PC-3 (cell line): ENCODE results near the gene BHLHE23. TPM values are rescaled to one million over a fixed set of nuclear protein-coding genes. Genes with fewer than 3 reads are reported as not detected.

Experiments used
- ATAC-seq: fragments of 200-7000 bp; cut with Tn5 transposase; 2 replicates; pipeline ENCODE4 v1.9.1; 2020; ENCODE audit warnings: mild to moderate bottlenecking, moderate library complexity
- BruUV-seq: library from RNA; stranded (reverse); fragments of 400-500 nt; replicated peaks from 2 replicates; lab custom pipeline; 2021; lab: Mats Ljungman, UMichigan
- CTCF ChIA-PET: fragments of 300-600 bp; sonication (Branson Sonifier 250); formaldehyde crosslinking; loops from one replicate; lab custom pipeline; 2022; ENCODE audit warnings: antibody characterized with exemption; lab: Charles Lee
- POLR2A ChIA-PET: fragments of 300-600 bp; sonication (Branson Sonifier 250); formaldehyde crosslinking; loops from one replicate; lab custom pipeline; 2022; ENCODE audit warnings: antibody characterized with exemption; ENCODE audit not compliant: unreplicated experiment; lab: Charles Lee
- DNase-seq: peaks from one replicate; pipeline ENCODE4 v3.0.0-alpha.2; 2015
- H2AFZ ChIP-seq: fragments of 300-600 bp; sonication (generic); 2 replicates; pipeline ENCODE4 v1.6.0; 2016; ENCODE audit warnings: antibody characterized with exemption, low read length
- H3F3A ChIP-seq: fragments of 300-600 bp; sonication (generic); one replicate; pipeline ENCODE4 v1.6.0; 2017; ENCODE audit warnings: antibody characterized with exemption, low read length, control low read depth, mild to moderate bottlenecking; ENCODE audit not compliant: unreplicated experiment
- H3K27ac ChIP-seq: fragments of 300-600 bp; sonication (generic); 2 replicates; pipeline ENCODE4 v1.5.1; 2016; ENCODE audit warnings: mild to moderate bottlenecking, low read length
- H3K27me3 ChIP-seq: fragments of 300-600 bp; sonication (generic); 2 replicates; pipeline ENCODE4 v1.6.1; 2016; ENCODE audit warnings: low read length, mixed read lengths
- H3K36me3 ChIP-seq: fragments of 300-600 bp; sonication (generic); 2 replicates; pipeline ENCODE4 v1.6.1; 2016; ENCODE audit warnings: low read depth, mixed run types, low read length, mixed read lengths
- H3K4me1 ChIP-seq: fragments of 300-600 bp; sonication (generic); 2 replicates; pipeline ENCODE4 v1.5.1; 2016; ENCODE audit warnings: low read length; ENCODE audit not compliant: insufficient read depth
- H3K4me2 ChIP-seq: fragments of 300-600 bp; sonication (generic); 2 replicates; pipeline ENCODE4 v1.6.0; 2016; ENCODE audit warnings: low read length
- H3K4me3 ChIP-seq: fragments of 300-600 bp; sonication (generic); 2 replicates; pipeline ENCODE4 v1.5.1; 2016; ENCODE audit warnings: mild to moderate bottlenecking, low read length, mixed read lengths
- H3K79me2 ChIP-seq: fragments of 300-600 bp; sonication (generic); 2 replicates; pipeline ENCODE4 v1.6.1; 2017; ENCODE audit warnings: low read length, mixed read lengths
- H3K9ac ChIP-seq: fragments of 300-600 bp; sonication (generic); 2 replicates; pipeline ENCODE4 v1.6.0; 2016; ENCODE audit warnings: mild to moderate bottlenecking, low read length
- H3K9me2 ChIP-seq: fragments of 300-600 bp; sonication (generic); replicated peaks from 2 replicates; pipeline ENCODE4 v1.6.1; 2016; ENCODE audit warnings: mixed run types, low read length, mixed read lengths
- H3K9me3 ChIP-seq: fragments of 300-600 bp; sonication (generic); 2 replicates; pipeline ENCODE4 v1.6.1; 2016; ENCODE audit warnings: low read length, mixed read lengths
- H4K20me1 ChIP-seq: fragments of 300-600 bp; sonication (generic); 2 replicates; pipeline ENCODE4 v1.6.1; 2016; ENCODE audit warnings: low read length, mixed read lengths
- CTCF ChIP-seq: fragments of 300-600 bp; sonication (generic); conservative IDR thresholded peaks from 2 replicates; pipeline ENCODE4 v1.5.1; 2017; ENCODE audit warnings: antibody characterized with exemption, low read depth, mild to moderate bottlenecking, low read length
- EZH2 ChIP-seq: fragments of 300-600 bp; sonication (generic); IDR thresholded peaks from one replicate; pipeline ENCODE4 v1.6.1; 2017; ENCODE audit warnings: antibody characterized with exemption, mild to moderate bottlenecking, low read length; ENCODE audit not compliant: unreplicated experiment
- EZH2phosphoT487 ChIP-seq: fragments of 300-600 bp; sonication (generic); IDR thresholded peaks from 2 replicates; pipeline ENCODE4 v1.6.1; 2018; ENCODE audit warnings: mild to moderate bottlenecking, antibody characterized with exemption, low read length, borderline replicate concordance
- intact Hi-C: fragments of 100-400 bp; cut with micrococcal nuclease; formaldehyde crosslinking; loops from 2 replicates; pipeline ENCODE4 v1.9.0; 2023
- total RNA-seq: library from RNA; depleted of rRNA; stranded (reverse); fragments of >200 nt; gene quantifications from 2 replicates; pipeline ENCODE4 v1.2.3, GENCODE V29; 2014

The BHLHE23 gene
- total RNA-seq, 1 experiment from 2014 or later: not detected

- Histone ChIP-seq H2AFZ (no peak overlapping the region), H4K20me1 (no peaks in the 10 kb centered on the region), H3K79me2 (no peaks in the 10 kb centered on the region), H3K9me2 (no peaks in the 10 kb centered on the region), H3K27me3 (peaks cover 48% of the 10 kb centered on the region), H3K4me1 (peaks cover 15% of the 10 kb centered on the region), H3K9me3 (no peaks in the 10 kb centered on the region), H3K4me2 (no peak overlapping the region), H3K9ac (no peak overlapping the region), H3F3A (no peaks in the 10 kb centered on the region), H3K4me3 (no peak overlapping the region), H3K27ac (no peak overlapping the region), H3K36me3 (no peaks in the 10 kb centered on the region)
- DNase-seq: no peak
- ChIA-PET CTCF (no interaction called here), POLR2A (no interaction called here)
- TF ChIP-seq EZH2 (no peak), CTCF (no peak), EZH2phosphoT487 (no peak)
- ATAC-seq: no peak
- intact Hi-C loops: no loop called here
- no TSS peak for BruUV-seq
Observed at GRCh38 chr20:63005862-63006539, 763 bp downstream of the BHLHE23 start.

GRCh38 chr20:63005365-63005861 is 1.4 kb downstream of the BHLHE23 start:
- CTCF ChIA-PET: no interaction called here
- H3K9ac ChIP-seq: no peak overlapping the region
- H3K9me3 ChIP-seq: no peaks in the 10 kb centered on the region
- peaks cover 45% of the 10 kb centered on the region for H3K27me3 ChIP-seq
- H2AFZ ChIP-seq: no peak overlapping the region
- H3K4me3 ChIP-seq: no peak overlapping the region
- intact Hi-C loops: no loop called here
- POLR2A ChIA-PET: no interaction called here
- ATAC-seq: no peak
- no peak for DNase-seq
- H3K4me1 ChIP-seq: peaks cover 15% of the 10 kb centered on the region
- H4K20me1 ChIP-seq: no peaks in the 10 kb centered on the region
- no peaks in the 10 kb centered on the region for H3K36me3 ChIP-seq
- H3K27ac ChIP-seq: no peak overlapping the region
- H3K79me2 ChIP-seq: no peaks in the 10 kb centered on the region
- no TSS peak for BruUV-seq
- no peak overlapping the region for H3K4me2 ChIP-seq
- no peaks in the 10 kb centered on the region for H3K9me2 ChIP-seq
- no peaks in the 10 kb centered on the region for H3F3A ChIP-seq
- no peak for TF ChIP-seq CTCF
- no peak for TF ChIP-seq EZH2phosphoT487
- TF ChIP-seq EZH2: no peak

GRCh38 chr20:63004607-63005364 is 2.0 kb downstream of the BHLHE23 start:
- Histone ChIP-seq H3K9me2 (no peaks in the 10 kb centered on the region), H3K4me3 (no peak overlapping the region), H3F3A (no peaks in the 10 kb centered on the region), H3K79me2 (no peaks in the 10 kb centered on the region), H3K9ac (no peak overlapping the region), H3K9me3 (no peaks in the 10 kb centered on the region), H4K20me1 (no peaks in the 10 kb centered on the region), H3K4me2 (no peak overlapping the region), H2AFZ (no peak overlapping the region), H3K36me3 (no peaks in the 10 kb centered on the region), H3K4me1 (peaks cover 15% of the 10 kb centered on the region), H3K27me3 (peaks cover 39% of the 10 kb centered on the region), H3K27ac (no peak overlapping the region)
- no peak for ATAC-seq
- DNase-seq: no peak
- CTCF ChIA-PET: no interaction called here
- no TSS peak for BruUV-seq
- TF ChIP-seq EZH2phosphoT487 (no peak), CTCF (no peak), EZH2 (no peak)
- intact Hi-C loops: no loop called here
- POLR2A ChIA-PET: interaction anchor here (0.6 kb wide), 1 partner anchor 50 kb away, joined by 3 read pairs; no protein-coding TSS in a partner anchor
